ENCODE data around the gene COPB1.

Gene COPB1

GRCh38 chr11:14444441-14445189 is 55.0 kb downstream of the COPB1 start:
- Histone ChIP-seq H3K4me2 (no peak overlapping the region), H3K9me3 (no peaks in the 10 kb centered on the region), H3K9ac (no peak overlapping the region), H3K27me3 (no peaks in the 10 kb centered on the region), H4K20me1 (no peaks in the 10 kb centered on the region), H3K4me3 (no peak overlapping the region), H3K27ac (no peak overlapping the region), H3K36me3 (no peaks in the 10 kb centered on the region), H3K4me1 (no peaks in the 10 kb centered on the region)
- TF ChIP-seq Cebpa-rat (IDR thresholded peaks at IDR 0.05): no peak

GRCh38 chr11:14443638-14444037 is 56.0 kb downstream of the COPB1 start:
- no peak for TF ChIP-seq Cebpa-rat (IDR thresholded peaks at IDR 0.05)
- Histone ChIP-seq H3K9ac (no peak overlapping the region), H3K4me1 (no peaks in the 10 kb centered on the region), H3K9me3 (no peaks in the 10 kb centered on the region), H3K27me3 (no peaks in the 10 kb centered on the region), H3K4me3 (no peak overlapping the region), H3K27ac (no peak overlapping the region), H4K20me1 (no peaks in the 10 kb centered on the region), H3K4me2 (no peak overlapping the region), H3K36me3 (no peaks in the 10 kb centered on the region)

- Histone ChIP-seq H3K27me3 (no peaks in the 10 kb centered on the region), H3K27ac (no peak overlapping the region), H3K4me2 (no peak overlapping the region), H3K36me3 (no peaks in the 10 kb centered on the region), H3K4me3 (no peak overlapping the region), H3K4me1 (no peaks in the 10 kb centered on the region), H3K9me3 (no peaks in the 10 kb centered on the region), H3K9ac (no peak overlapping the region), H4K20me1 (no peaks in the 10 kb centered on the region)
- TF ChIP-seq Cebpa-rat (IDR thresholded peaks at IDR 0.05): no peak
Observed at GRCh38 chr11:14435717-14436512, 63.7 kb downstream of the COPB1 start.

- Histone ChIP-seq H3K9ac (no peak overlapping the region), H3K9me3 (no peaks in the 10 kb centered on the region), H3K4me2 (no peak overlapping the region), H3K27me3 (no peaks in the 10 kb centered on the region), H4K20me1 (no peaks in the 10 kb centered on the region), H3K4me1 (no peaks in the 10 kb centered on the region), H3K4me3 (no peak overlapping the region), H3K36me3 (no peaks in the 10 kb centered on the region), H3K27ac (no peak overlapping the region)
- TF ChIP-seq Cebpa-rat (IDR thresholded peaks at IDR 0.05): no peak
Observed at GRCh38 chr11:14425621-14426020, 74.0 kb downstream of the COPB1 start.

- Histone ChIP-seq H3K36me3 (no peaks in the 10 kb centered on the region), H3K9ac (no peak overlapping the region), H3K27ac (no peak overlapping the region), H4K20me1 (no peaks in the 10 kb centered on the region), H3K27me3 (no peaks in the 10 kb centered on the region), H3K9me3 (no peaks in the 10 kb centered on the region), H3K4me2 (no peak overlapping the region), H3K4me1 (no peaks in the 10 kb centered on the region), H3K4me3 (no peak overlapping the region)
- no peak for TF ChIP-seq Cebpa-rat (IDR thresholded peaks at IDR 0.05)
Observed at GRCh38 chr11:14424096-14424495, 75.5 kb downstream of the COPB1 start.

- Histone ChIP-seq H3K9ac (no peak overlapping the region), H3K36me3 (no peaks in the 10 kb centered on the region), H3K9me3 (no peaks in the 10 kb centered on the region), H3K27ac (no peak overlapping the region), H4K20me1 (no peaks in the 10 kb centered on the region), H3K27me3 (no peaks in the 10 kb centered on the region), H3K4me3 (no peak overlapping the region), H3K4me1 (no peaks in the 10 kb centered on the region), H3K4me2 (no peak overlapping the region)
- no peak for TF ChIP-seq Cebpa-rat (IDR thresholded peaks at IDR 0.05)
Observed at GRCh38 chr11:14423633-14424032, 76.0 kb downstream of the COPB1 start.

GRCh38 chr11:14422814-14423182 is 76.8 kb downstream of the COPB1 start:
- no peak for TF ChIP-seq Cebpa-rat (IDR thresholded peaks at IDR 0.05)
- H3K36me3 ChIP-seq: no peaks in the 10 kb centered on the region
- H3K4me1 ChIP-seq: no peaks in the 10 kb centered on the region
- no peaks in the 10 kb centered on the region for H4K20me1 ChIP-seq
- H3K9me3 ChIP-seq: no peaks in the 10 kb centered on the region
- H3K27me3 ChIP-seq: no peaks in the 10 kb centered on the region
- no peak overlapping the region for H3K27ac ChIP-seq
- no peak overlapping the region for H3K9ac ChIP-seq
- H3K4me3 ChIP-seq: no peak overlapping the region
- H3K4me2 ChIP-seq: no peak overlapping the region

- H3K9me3 ChIP-seq: no peaks in the 10 kb centered on the region
- no peaks in the 10 kb centered on the region for H3K4me1 ChIP-seq
- no peaks in the 10 kb centered on the region for H3K36me3 ChIP-seq
- no peak overlapping the region for H3K4me2 ChIP-seq
- no peaks in the 10 kb centered on the region for H3K27me3 ChIP-seq
- H4K20me1 ChIP-seq: no peaks in the 10 kb centered on the region
- H3K4me3 ChIP-seq: no peak overlapping the region
- H3K27ac ChIP-seq: no peak overlapping the region
- no peak for TF ChIP-seq Cebpa-rat (IDR thresholded peaks at IDR 0.05)
- no peak overlapping the region for H3K9ac ChIP-seq
Observed at GRCh38 chr11:14422052-14422813, 77.4 kb downstream of the COPB1 start.

- no peak for TF ChIP-seq Cebpa-rat (IDR thresholded peaks at IDR 0.05)
- Histone ChIP-seq H3K4me3 (no peak overlapping the region), H3K27ac (no peak overlapping the region), H3K27me3 (no peaks in the 10 kb centered on the region), H4K20me1 (no peaks in the 10 kb centered on the region), H3K9me3 (no peaks in the 10 kb centered on the region), H3K36me3 (no peaks in the 10 kb centered on the region), H3K9ac (no peak overlapping the region), H3K4me1 (peaks cover 6% of the 10 kb centered on the region), H3K4me2 (no peak overlapping the region)
Observed at GRCh38 chr11:14420223-14420622, 79.4 kb downstream of the COPB1 start.

All from BLaER1 (cell line).